HepG2 (cell line): Measurements from ENCODE around the gene ASB3. TPM values are rescaled to one million over a fixed set of nuclear protein-coding genes. Genes with fewer than 3 reads are reported as not detected.

Source experiments
- AGO1 ChIP-seq: fragments of 200-400 bp; formaldehyde crosslinking; IDR thresholded peaks from 2 replicates; pipeline ENCODE4 v1.6.1; 2017; ENCODE audit warnings: mild to moderate bottlenecking, low read depth, low read length, moderate library complexity; ENCODE audit not compliant: poor library complexity, severe bottlenecking
- AHR ChIP-seq: IDR thresholded peaks from 2 replicates; pipeline ENCODE4 v1.6.1; 2018; ENCODE audit warnings: missing genetic modification reagents, missing compliant biosample characterization
- ATAD3A ChIP-seq: sonication (generic); formaldehyde crosslinking; IDR thresholded peaks from 2 replicates; pipeline ENCODE4 v1.4.0; 2020; ENCODE audit warnings: missing genetic modification reagents
- CAMTA2 ChIP-seq: sonication (generic); formaldehyde crosslinking; IDR thresholded peaks from 2 replicates; pipeline ENCODE4 v1.4.0; 2020; ENCODE audit warnings: mild to moderate bottlenecking, missing genetic modification reagents, borderline replicate concordance
- GRHL1 ChIP-seq: sonication (generic); formaldehyde crosslinking; conservative IDR thresholded peaks from 2 replicates; pipeline ENCODE4 v1.8.0; 2022; ENCODE audit warnings: missing genetic modification reagents
- HMGA1 ChIP-seq: sonication (generic); formaldehyde crosslinking; conservative IDR thresholded peaks from 2 replicates; pipeline ENCODE4 v1.4.0; 2020; ENCODE audit warnings: missing genetic modification reagents
- KMT2A ChIP-seq: sonication (generic); formaldehyde crosslinking; IDR thresholded peaks from 2 replicates; pipeline ENCODE4 v1.4.0; 2020; ENCODE audit warnings: missing genetic modification reagents
- MEIS1 ChIP-seq: sonication (generic); formaldehyde crosslinking; IDR thresholded peaks from 2 replicates; pipeline ENCODE4 v1.9.0; 2021; ENCODE audit warnings: mild to moderate bottlenecking, missing genetic modification reagents, moderate library complexity, borderline replicate concordance
- NFYB ChIP-seq: sonication (generic); formaldehyde crosslinking; IDR thresholded peaks from 2 replicates; pipeline ENCODE4 v1.4.0; 2020; ENCODE audit warnings: missing genetic modification reagents
- PAX8 ChIP-seq: sonication (generic); formaldehyde crosslinking; IDR thresholded peaks from 2 replicates; pipeline ENCODE4 v1.8.0; 2022; ENCODE audit warnings: mild to moderate bottlenecking, missing genetic modification reagents, borderline replicate concordance
- PHF5A ChIP-seq: IDR thresholded peaks from one replicate; pipeline ENCODE4 v1.6.1; 2018; ENCODE audit warnings: low read depth, missing genetic modification reagents; ENCODE audit not compliant: unreplicated experiment
- SP2 ChIP-seq: sonication (generic); formaldehyde crosslinking; IDR thresholded peaks from 2 replicates; pipeline ENCODE4 v1.5.1; 2020; ENCODE audit warnings: mild to moderate bottlenecking, missing genetic modification reagents
- TOPORS ChIP-seq: sonication (generic); formaldehyde crosslinking; IDR thresholded peaks from 2 replicates; pipeline ENCODE4 v1.8.0; 2023; ENCODE audit warnings: mild to moderate bottlenecking, missing genetic modification reagents
- ZBTB26 ChIP-seq: IDR thresholded peaks from 2 replicates; pipeline ENCODE4 v1.6.1; 2016; ENCODE audit warnings: missing compliant biosample characterization, missing genetic modification reagents, borderline replicate concordance
- ZFX ChIP-seq: sonication (generic); formaldehyde crosslinking; IDR thresholded peaks from 2 replicates; pipeline ENCODE4 v1.4.0; 2020; ENCODE audit warnings: mild to moderate bottlenecking, low read depth, missing genetic modification reagents, moderate library complexity
- ZNF343 ChIP-seq: sonication (generic); formaldehyde crosslinking; IDR thresholded peaks from 2 replicates; pipeline ENCODE4 v1.4.0; 2020; ENCODE audit warnings: mild to moderate bottlenecking, missing genetic modification reagents
- ZNF550 ChIP-seq: sonication (generic); formaldehyde crosslinking; IDR thresholded peaks from 2 replicates; pipeline ENCODE4 v1.4.0; 2020; ENCODE audit warnings: mild to moderate bottlenecking, missing genetic modification reagents, borderline replicate concordance
- ZNF7 ChIP-seq: IDR thresholded peaks from 2 replicates; pipeline ENCODE4 v1.6.1; 2016; ENCODE audit warnings: missing biosample characterization, missing genetic modification reagents
- ZNF792 ChIP-seq: IDR thresholded peaks from 2 replicates; pipeline ENCODE4 v1.6.1; 2016
- polyA plus RNA-seq, 8 experiments: library from polyadenylated mRNA; depleted of rRNA in 3 of 8; stranded (reverse) in 7 of 8; unstranded in 1 of 8; fragments of >200 nt; fragmentation: Illumina TruSeq in 4 of 8; extraction: Trizol in 4 of 8; gene quantifications; 2 replicates each; pipeline versions ENCODE4 v1.2.1 to v1.2.3, GENCODE V29; 2011 to 2016; ENCODE audit warnings: low read depth in 4 of 8, missing spikeins in 1 of 8, mixed read lengths in 1 of 8; ENCODE audit not compliant: insufficient read depth in 1 of 8
- total RNA-seq, 5 experiments: library from RNA; depleted of rRNA; stranded (reverse); fragments of >200 nt; fragmentation: Illumina TruSeq; extraction: Trizol; gene quantifications; 2 replicates each; pipeline ENCODE4 v1.2.3, GENCODE V29; 2016; ENCODE audit warnings: low read depth in 1 of 5
- TF ChIP-seq, protein P1 (sequence below): sonication (generic); formaldehyde crosslinking; IDR thresholded peaks from 2 replicates; pipeline ENCODE4 v1.4.0; 2020; ENCODE audit warnings: missing genetic modification reagents
- TF ChIP-seq, protein P2 (sequence below): sonication (generic); formaldehyde crosslinking; IDR thresholded peaks from 2 replicates; pipeline ENCODE4 v1.5.0; 2020; ENCODE audit warnings: missing genetic modification reagents, mild to moderate bottlenecking, borderline replicate concordance

ASB3 gene
- total and polyA plus RNA-seq, 2 of the 13 experiments (the other 11 are each of a cell fraction or from before 2014, with no cell fraction given), result 40.1 to 41.8 TPM

- TF ChIP-seq, protein P1, sequence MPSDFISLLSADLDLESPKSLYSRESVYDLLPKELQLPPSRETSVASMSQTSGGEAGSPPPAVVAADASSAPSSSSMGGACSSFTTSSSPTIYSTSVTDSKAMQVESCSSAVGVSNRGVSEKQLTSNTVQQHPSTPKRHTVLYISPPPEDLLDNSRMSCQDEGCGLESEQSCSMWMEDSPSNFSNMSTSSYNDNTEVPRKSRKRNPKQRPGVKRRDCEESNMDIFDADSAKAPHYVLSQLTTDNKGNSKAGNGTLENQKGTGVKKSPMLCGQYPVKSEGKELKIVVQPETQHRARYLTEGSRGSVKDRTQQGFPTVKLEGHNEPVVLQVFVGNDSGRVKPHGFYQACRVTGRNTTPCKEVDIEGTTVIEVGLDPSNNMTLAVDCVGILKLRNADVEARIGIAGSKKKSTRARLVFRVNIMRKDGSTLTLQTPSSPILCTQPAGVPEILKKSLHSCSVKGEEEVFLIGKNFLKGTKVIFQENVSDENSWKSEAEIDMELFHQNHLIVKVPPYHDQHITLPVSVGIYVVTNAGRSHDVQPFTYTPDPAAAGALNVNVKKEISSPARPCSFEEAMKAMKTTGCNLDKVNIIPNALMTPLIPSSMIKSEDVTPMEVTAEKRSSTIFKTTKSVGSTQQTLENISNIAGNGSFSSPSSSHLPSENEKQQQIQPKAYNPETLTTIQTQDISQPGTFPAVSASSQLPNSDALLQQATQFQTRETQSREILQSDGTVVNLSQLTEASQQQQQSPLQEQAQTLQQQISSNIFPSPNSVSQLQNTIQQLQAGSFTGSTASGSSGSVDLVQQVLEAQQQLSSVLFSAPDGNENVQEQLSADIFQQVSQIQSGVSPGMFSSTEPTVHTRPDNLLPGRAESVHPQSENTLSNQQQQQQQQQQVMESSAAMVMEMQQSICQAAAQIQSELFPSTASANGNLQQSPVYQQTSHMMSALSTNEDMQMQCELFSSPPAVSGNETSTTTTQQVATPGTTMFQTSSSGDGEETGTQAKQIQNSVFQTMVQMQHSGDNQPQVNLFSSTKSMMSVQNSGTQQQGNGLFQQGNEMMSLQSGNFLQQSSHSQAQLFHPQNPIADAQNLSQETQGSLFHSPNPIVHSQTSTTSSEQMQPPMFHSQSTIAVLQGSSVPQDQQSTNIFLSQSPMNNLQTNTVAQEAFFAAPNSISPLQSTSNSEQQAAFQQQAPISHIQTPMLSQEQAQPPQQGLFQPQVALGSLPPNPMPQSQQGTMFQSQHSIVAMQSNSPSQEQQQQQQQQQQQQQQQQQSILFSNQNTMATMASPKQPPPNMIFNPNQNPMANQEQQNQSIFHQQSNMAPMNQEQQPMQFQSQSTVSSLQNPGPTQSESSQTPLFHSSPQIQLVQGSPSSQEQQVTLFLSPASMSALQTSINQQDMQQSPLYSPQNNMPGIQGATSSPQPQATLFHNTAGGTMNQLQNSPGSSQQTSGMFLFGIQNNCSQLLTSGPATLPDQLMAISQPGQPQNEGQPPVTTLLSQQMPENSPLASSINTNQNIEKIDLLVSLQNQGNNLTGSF (CRISPR knock-in tag), result no peak
- TF ChIP-seq ZFX (CRISPR knock-in tag), result peak; percentile 59; the same call in 1 of the 2 replicates
- no peak for TF ChIP-seq ATAD3A (CRISPR knock-in tag)
- no peak for TF ChIP-seq SP2
- TF ChIP-seq PAX8 (CRISPR knock-in tag), result no peak
- TF ChIP-seq KMT2A (CRISPR knock-in tag), result peak; percentile 79; the same call in 1 of the 2 replicates
- 0 out of 2 replicates have a peak, but pooled peaks have one; percentile 51 for TF ChIP-seq ZNF7 (CRISPR knock-in tag)
- peak; percentile 76 for TF ChIP-seq ZNF792 (CRISPR knock-in tag)
- TF ChIP-seq GRHL1 (CRISPR knock-in tag), result no peak
- TF ChIP-seq AHR (CRISPR knock-in tag), result no peak
- peak; percentile 88 for TF ChIP-seq ZNF343
- TF ChIP-seq PHF5A (CRISPR knock-in tag), result peak; percentile 92
- peak; percentile 48; the same call in 1 of the 2 replicates for TF ChIP-seq ZBTB26 (CRISPR knock-in tag)
- no peak; the same call in 1 of the 2 replicates for TF ChIP-seq NFYB (CRISPR knock-in tag)
- TF ChIP-seq ZNF550 (CRISPR knock-in tag), result no peak
- TF ChIP-seq CAMTA2 (CRISPR knock-in tag), result no peak
- no peak for TF ChIP-seq AGO1
- TF ChIP-seq, protein P2, sequence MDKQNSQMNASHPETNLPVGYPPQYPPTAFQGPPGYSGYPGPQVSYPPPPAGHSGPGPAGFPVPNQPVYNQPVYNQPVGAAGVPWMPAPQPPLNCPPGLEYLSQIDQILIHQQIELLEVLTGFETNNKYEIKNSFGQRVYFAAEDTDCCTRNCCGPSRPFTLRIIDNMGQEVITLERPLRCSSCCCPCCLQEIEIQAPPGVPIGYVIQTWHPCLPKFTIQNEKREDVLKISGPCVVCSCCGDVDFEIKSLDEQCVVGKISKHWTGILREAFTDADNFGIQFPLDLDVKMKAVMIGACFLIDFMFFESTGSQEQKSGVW (CRISPR knock-in tag), result no peak
- TF ChIP-seq MEIS1 (CRISPR knock-in tag), result peak; percentile 93
- no peak for TF ChIP-seq HMGA1 (CRISPR knock-in tag)
- peak; percentile 54; the same call in 1 of the 2 replicates for TF ChIP-seq TOPORS
These were observed 40.0 kb upstream of the ASB3 start (continued) for GRCh38 chr2:53826587-53827397.
